Gastrocnemius medialis (tissue), 4 donors: ENCODE measurements around the gene IP6K3. TPM values are rescaled to one million over a fixed set of nuclear protein-coding genes. Genes with fewer than 3 reads are reported as not detected.

Experiments
- ATAC-seq, 2 donors: fragments of 150-250 bp; one replicate each; pipeline ENCODE4 v1.9.1; 2016
- DNase-seq, 2 donors: peaks; one replicate each; pipeline ENCODE4 v3.0.0-alpha.2; 2019
- H3K27ac ChIP-seq, 4 donors: fragments of 200-600 bp; sonication (generic); 1 replicate in 1 of 4; 2 replicates in 3 of 4; pipeline ENCODE4 v1.5.1; 2016 to 2018; ENCODE audit warnings: mild to moderate bottlenecking in 2 of 4, moderate library complexity in 1 of 4
- H3K27me3 ChIP-seq, 3 donors: fragments of 200-600 bp; sonication (generic) in 2 of 3; 1 replicate in 1 of 3; 2 replicates in 2 of 3; pipeline versions ENCODE4 v1.5.1 to v1.6.0; 2016 to 2019; ENCODE audit warnings: mild to moderate bottlenecking in 1 of 3, moderate library complexity in 1 of 3
- H3K36me3 ChIP-seq, 2 donors: fragments of 200-600 bp; sonication (generic) in 1 of 2; one replicate each; pipeline ENCODE4 v1.5.1; 2017 to 2018
- H3K4me1 ChIP-seq, 2 donors: fragments of 200-600 bp; sonication (generic) in 1 of 2; one replicate each; pipeline ENCODE4 v1.5.1; 2016 to 2017; ENCODE audit warnings: mild to moderate bottlenecking in 2 of 2
- H3K4me3 ChIP-seq, 4 donors: fragments of 200-600 bp; sonication (generic) in 3 of 4; 1 replicate in 1 of 4; 2 replicates in 3 of 4; pipeline ENCODE4 v1.5.1; 2016 to 2019; ENCODE audit warnings: mild to moderate bottlenecking in 2 of 4
- H3K9me3 ChIP-seq, 3 donors: fragments of 200-600 bp; sonication (generic) in 2 of 3; 1 replicate in 1 of 3; 2 replicates in 2 of 3; pipeline ENCODE4 v1.5.1; 2016 to 2019
- POLR2A ChIP-seq, 2 donors: fragments of 450-650 bp; IDR thresholded peaks; one replicate each; pipeline ENCODE4 v1.6.1; 2017; ENCODE audit warnings: antibody characterized with exemption in 2 of 2, mild to moderate bottlenecking in 2 of 2, moderate library complexity in 2 of 2
- in situ Hi-C, 4 donors: fragments of 200-750 bp; cut with MboI; loops; one replicate each; pipeline versions ENCODE4 v1.15.0 to v1.8.0; 2017; ENCODE audit warnings: low sequenced_read_pairs in 4 of 4
- intact Hi-C: fragments of 100-400 bp; cut with DNase I; formaldehyde crosslinking; loops from one replicate; pipeline ENCODE4 v1.15.1; 2023; ENCODE audit warnings: low total_unique reads
- total RNA-seq, 4 donors: library from RNA; depleted of rRNA; stranded (reverse); fragments of >200 nt; gene quantifications; one replicate each; pipeline versions ENCODE4 v1.1.0 to v1.2.3, GENCODE V29; 2016
- TF ChIP-seq, protein P1 (sequence below), 5 experiments: fragments of 450-650 bp in 3 of 5; fragments of 200-600 bp in 2 of 5; sonication (generic) in 2 of 5; IDR thresholded peaks in 4 of 5; conservative IDR thresholded peaks in 1 of 5; 1 replicate in 4 of 5; 2 replicates in 1 of 5; pipeline ENCODE4 v1.5.1; 2016 to 2019; ENCODE audit warnings: antibody characterized with exemption in 5 of 5, mild to moderate bottlenecking in 3 of 5, moderate library complexity in 3 of 5

IP6K3 gene
- total RNA-seq, 4 donors from 2014 or later: 287 to 570 (median 348) TPM

DNA sequence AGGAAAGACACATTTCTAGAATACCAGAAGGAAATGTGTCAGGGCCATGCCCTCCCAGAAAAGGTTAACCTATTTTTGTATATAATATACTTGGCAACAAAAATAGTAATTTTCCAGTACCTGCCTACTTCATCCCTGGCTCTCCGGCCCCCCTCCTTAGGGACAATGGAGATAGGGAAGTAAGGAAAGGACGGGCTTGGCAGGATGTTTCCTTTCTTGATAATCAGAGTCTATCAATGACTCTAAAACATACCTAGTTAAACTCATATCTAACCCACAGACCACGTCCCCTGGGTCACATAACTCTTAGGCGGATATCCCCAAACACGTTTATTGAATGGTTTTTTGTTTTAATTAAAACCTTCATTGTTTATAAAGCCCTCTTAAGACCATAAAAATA is 47.0 kb downstream of the IP6K3 start:
- H3K27ac ChIP-seq: peak overlapping the region in 3 of 4 donors; percentile 12 to 54 (median 35)
- no peak for ATAC-seq
- TF ChIP-seq POLR2A (IDR thresholded peaks at IDR 0.05): no peak
- no peak for DNase-seq
- in situ Hi-C loops (loop anchor here in 3 of 4 donors (5.0 to 10.0 kb wide), 3 partner anchors 75 to 115 kb away; partner anchors contain the start of gene BAK1 (in 1 of the 3)), intact Hi-C loops (loop anchor here (1.0 to 5.0 kb wide), 3 partner anchors 67 to 114 kb away; no protein-coding TSS in a partner anchor)
- H3K9me3 ChIP-seq: no peaks in the 10 kb centered on the region
- H3K4me3 ChIP-seq: no peak overlapping the region
- H3K36me3 ChIP-seq: peaks cover 0 to 17% of the 10 kb centered on the region in 2 donors
- H3K27me3 ChIP-seq: no peaks in the 10 kb centered on the region
- peaks cover 29 to 47% of the 10 kb centered on the region in 2 donors for H3K4me1 ChIP-seq

DNA sequence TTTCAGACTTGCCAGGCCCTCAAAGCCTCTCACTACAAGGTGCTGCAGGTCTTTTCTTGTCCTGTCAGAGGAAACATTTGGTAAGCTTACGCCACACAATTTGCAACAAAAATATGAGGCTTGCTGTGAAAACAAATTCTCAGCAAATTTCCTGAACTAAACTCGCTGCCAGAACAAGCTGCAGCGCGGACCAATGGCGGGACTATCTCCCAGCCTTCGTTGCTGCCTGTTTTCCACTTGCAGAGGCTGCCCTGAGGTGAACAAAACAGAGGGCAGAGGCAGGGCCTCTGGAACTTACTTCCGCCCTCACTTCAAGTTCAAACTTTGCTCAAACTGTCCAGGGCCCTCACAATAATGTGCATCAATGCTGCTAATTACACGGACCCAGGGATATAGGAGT is 47.6 kb downstream of the IP6K3 start:
- Histone ChIP-seq H3K4me1 (peaks cover 35 to 53% of the 10 kb centered on the region in 2 donors), H3K36me3 (peaks cover 0 to 17% of the 10 kb centered on the region in 2 donors), H3K9me3 (no peaks in the 10 kb centered on the region), H3K27me3 (no peaks in the 10 kb centered on the region), H3K4me3 (no peak overlapping the region), H3K27ac (peak overlapping the region in 3 of 4 donors; percentile 12 to 54 (median 35))
- TF ChIP-seq POLR2A (IDR thresholded peaks at IDR 0.05): no peak
- TF ChIP-seq, protein P1, sequence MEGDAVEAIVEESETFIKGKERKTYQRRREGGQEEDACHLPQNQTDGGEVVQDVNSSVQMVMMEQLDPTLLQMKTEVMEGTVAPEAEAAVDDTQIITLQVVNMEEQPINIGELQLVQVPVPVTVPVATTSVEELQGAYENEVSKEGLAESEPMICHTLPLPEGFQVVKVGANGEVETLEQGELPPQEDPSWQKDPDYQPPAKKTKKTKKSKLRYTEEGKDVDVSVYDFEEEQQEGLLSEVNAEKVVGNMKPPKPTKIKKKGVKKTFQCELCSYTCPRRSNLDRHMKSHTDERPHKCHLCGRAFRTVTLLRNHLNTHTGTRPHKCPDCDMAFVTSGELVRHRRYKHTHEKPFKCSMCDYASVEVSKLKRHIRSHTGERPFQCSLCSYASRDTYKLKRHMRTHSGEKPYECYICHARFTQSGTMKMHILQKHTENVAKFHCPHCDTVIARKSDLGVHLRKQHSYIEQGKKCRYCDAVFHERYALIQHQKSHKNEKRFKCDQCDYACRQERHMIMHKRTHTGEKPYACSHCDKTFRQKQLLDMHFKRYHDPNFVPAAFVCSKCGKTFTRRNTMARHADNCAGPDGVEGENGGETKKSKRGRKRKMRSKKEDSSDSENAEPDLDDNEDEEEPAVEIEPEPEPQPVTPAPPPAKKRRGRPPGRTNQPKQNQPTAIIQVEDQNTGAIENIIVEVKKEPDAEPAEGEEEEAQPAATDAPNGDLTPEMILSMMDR (IDR thresholded peaks at IDR 0.05 in 4 of 5, conservative IDR thresholded peaks at IDR 0.05 in 1 of 5): no peak
- in situ Hi-C loops: no loop called here
- DNase-seq (no peak), ATAC-seq (no peak)
- intact Hi-C loops: no loop called here

DNA sequence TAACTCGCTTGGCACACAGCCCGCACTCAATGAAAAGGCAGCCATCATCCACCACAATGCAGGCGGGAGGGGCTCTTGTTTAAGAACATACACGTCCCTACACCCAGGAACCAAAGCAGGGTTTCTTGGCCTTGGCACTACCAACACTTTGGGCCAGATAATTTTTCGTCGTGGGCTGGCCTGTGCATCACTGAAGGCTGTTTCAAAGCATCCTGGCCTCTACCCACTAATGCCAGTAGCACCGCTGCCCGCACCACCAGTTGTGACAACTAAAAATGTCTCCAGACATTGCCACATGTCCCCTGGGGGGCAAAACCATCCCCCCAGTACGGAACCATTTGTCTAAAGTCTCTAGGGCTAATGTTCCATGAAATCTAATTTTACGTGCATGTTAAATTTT is 48.2 kb downstream of the IP6K3 start:
- Histone ChIP-seq H3K27ac (peak overlapping the region in 1 of 4 donors; percentile 35), H3K27me3 (no peaks in the 10 kb centered on the region), H3K36me3 (peaks cover 0 to 17% of the 10 kb centered on the region in 2 donors), H3K4me3 (no peak overlapping the region), H3K4me1 (peaks cover 41 to 60% of the 10 kb centered on the region in 2 donors), H3K9me3 (no peaks in the 10 kb centered on the region)
- ATAC-seq (no peak), DNase-seq (no peak)
- TF ChIP-seq POLR2A (IDR thresholded peaks at IDR 0.05): no peak
- TF ChIP-seq, protein P1 (IDR thresholded peaks at IDR 0.05 in 4 of 5, conservative IDR thresholded peaks at IDR 0.05 in 1 of 5): no peak
- in situ Hi-C loops: no loop called here
- intact Hi-C loops: no loop called here

DNA sequence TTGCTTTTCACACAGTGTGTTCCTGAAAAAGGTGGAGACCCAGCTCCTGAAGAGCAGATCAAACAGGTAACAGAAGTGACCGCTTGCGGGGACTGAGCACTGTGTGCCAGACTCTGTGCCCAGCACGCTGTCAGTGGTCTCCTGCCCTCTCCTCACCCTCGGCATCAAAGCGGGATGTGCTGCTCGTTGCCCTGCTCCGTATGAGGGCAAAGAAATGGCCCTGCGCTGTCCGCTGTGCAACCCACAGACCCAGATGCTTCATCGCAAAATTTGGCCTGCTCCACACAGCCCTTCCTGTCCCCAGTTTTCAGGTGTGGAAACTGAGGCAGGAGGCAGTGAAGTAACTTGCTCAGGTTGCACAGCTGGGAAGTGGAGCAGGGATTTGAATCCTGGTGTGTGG is 48.9 kb downstream of the IP6K3 start:
- ATAC-seq (no peak), DNase-seq (no peak)
- no peaks in the 10 kb centered on the region for H3K9me3 ChIP-seq
- TF ChIP-seq, protein P1 (IDR thresholded peaks at IDR 0.05 in 4 of 5, conservative IDR thresholded peaks at IDR 0.05 in 1 of 5): no peak
- TF ChIP-seq POLR2A (IDR thresholded peaks at IDR 0.05): no peak
- intact Hi-C loops: no loop called here
- H3K4me1 ChIP-seq: peaks cover 48 to 66% of the 10 kb centered on the region in 2 donors
- H3K36me3 ChIP-seq: peaks cover 0 to 17% of the 10 kb centered on the region in 2 donors
- no peaks in the 10 kb centered on the region for H3K27me3 ChIP-seq
- in situ Hi-C loops: no loop called here
- peak overlapping the region in 2 of 4 donors; percentile 25 to 82 for H3K27ac ChIP-seq
- H3K4me3 ChIP-seq: no peak overlapping the region

DNA sequence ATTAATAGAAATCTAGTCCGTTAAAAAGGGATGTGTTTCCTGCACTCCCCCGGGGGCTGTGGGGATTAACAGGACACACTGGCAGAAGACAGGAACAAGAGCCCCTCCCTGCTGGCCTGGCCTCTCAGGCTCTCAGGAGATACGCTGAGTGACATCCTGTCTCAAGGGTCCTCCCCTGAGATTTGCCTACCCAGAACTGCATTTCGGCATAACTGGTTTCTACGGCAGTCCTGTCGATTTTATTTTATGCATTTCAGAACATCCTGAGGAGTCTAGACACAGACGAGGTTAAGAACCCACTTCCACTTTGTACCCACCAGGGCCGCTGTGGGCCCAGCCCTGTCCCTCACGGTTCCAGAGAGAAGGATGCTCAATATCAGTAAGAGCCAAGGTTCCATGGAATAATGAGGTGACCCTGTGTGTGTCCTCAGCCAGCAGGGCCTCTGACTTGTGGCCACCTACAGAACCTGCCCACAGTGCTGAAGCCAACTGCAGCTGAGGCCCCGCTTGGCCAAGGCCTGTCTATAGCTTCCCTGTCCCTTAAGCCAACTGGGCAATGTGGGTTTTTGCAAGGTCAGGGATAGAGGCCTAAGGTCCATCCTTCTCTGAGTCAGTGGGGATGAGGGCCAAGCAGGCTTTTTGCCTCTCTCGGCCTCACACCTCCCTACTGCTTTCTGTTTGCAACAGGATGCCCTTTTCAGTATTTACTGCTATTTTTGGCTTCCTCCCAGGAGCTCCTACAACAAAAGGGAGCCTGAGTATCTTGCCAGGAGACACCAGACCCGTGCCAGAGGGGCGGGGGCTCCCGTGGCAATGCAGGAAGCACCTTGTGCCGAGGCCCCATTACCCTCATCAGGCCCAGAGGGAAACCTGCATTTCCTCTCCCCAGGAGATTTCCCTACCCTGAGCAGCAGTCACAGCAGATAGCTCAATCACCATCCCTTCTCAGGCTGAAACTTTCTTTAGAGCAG is 49.9 kb downstream of the IP6K3 start:
- Histone ChIP-seq H3K4me3 (no peak overlapping the region), H3K9me3 (no peaks in the 10 kb centered on the region), H3K27me3 (no peaks in the 10 kb centered on the region), H3K4me1 (peaks cover 58 to 76% of the 10 kb centered on the region in 2 donors), H3K27ac (peak overlapping the region; percentile 25 to 82 (median 46)), H3K36me3 (peaks cover 0 to 17% of the 10 kb centered on the region in 2 donors)
- TF ChIP-seq, protein P1 (IDR thresholded peaks at IDR 0.05 in 4 of 5, conservative IDR thresholded peaks at IDR 0.05 in 1 of 5): no peak
- no peak for TF ChIP-seq POLR2A (IDR thresholded peaks at IDR 0.05)
- intact Hi-C loops (no loop called here), in situ Hi-C loops (no loop called here)
- DNase-seq: no peak
- ATAC-seq: no peak
